Posterior cingulate gyrus (tissue), 11 donors: ENCODE data around the gene RAD51AP2.
"Not testable (repeated sequence)": the region's sequence is repeated elsewhere in the genome, so short reads cannot be mapped to it uniquely, and the experiment has no call there.

ENCODE experiments used
- DNase-seq, 10 donors: peaks; one replicate each; pipeline versions ENCODE4 v3.0.0 to v3.0.0-alpha.2; 2020 to 2021; ENCODE audit warnings: mixed read lengths in 3 of 10
- intact Hi-C: fragments of 100-400 bp; cut with DNase I; formaldehyde crosslinking; loops from one replicate; pipeline ENCODE4 v1.15.1; 2023

The RAD51AP2 gene

GRCh38 chr2:17538844-17539554 lies 20.8 kb upstream of the RAD51AP2 start:
- DNase-seq = peak in 9 of 10 donors; percentile 30 to 94 (median 51)
- intact Hi-C loops = no loop called here

GRCh38 chr2:17538022-17538843 lies 20.0 kb upstream of the RAD51AP2 start:
- intact Hi-C loops = no loop called here

GRCh38 chr2:17536416-17536815 lies 18.2 kb upstream of the RAD51AP2 start:
- no peak for DNase-seq
- intact Hi-C loops = no loop called here

More at GRCh38 chr2:17538022-17538843, 20.0 kb upstream of the RAD51AP2 start:
- DNase-seq = peak in 3 of 10 donors; percentile 67 to 75 (median 73)

GRCh38 chr2:17533546-17533945 lies 15.3 kb upstream of the RAD51AP2 start:
- intact Hi-C loops = no loop called here
- DNase-seq = no peak

GRCh38 chr2:17529771-17530170 lies 11.5 kb upstream of the RAD51AP2 start:
- DNase-seq = no peak
- intact Hi-C loops = no loop called here

- intact Hi-C loops = no loop called here
- no peak for DNase-seq
Measured at GRCh38 chr2:17522303-17522702, 4.1 kb upstream of the RAD51AP2 start.

GRCh38 chr2:17521621-17522020 lies 3.4 kb upstream of the RAD51AP2 start:
- DNase-seq = no peak
- intact Hi-C loops = no loop called here

GRCh38 chr2:17520761-17521160 lies 2.5 kb upstream of the RAD51AP2 start:
- DNase-seq = no peak
- intact Hi-C loops = no loop called here

- intact Hi-C loops = no loop called here
- no peak for DNase-seq
Measured at GRCh38 chr2:17519486-17519885, 1.2 kb upstream of the RAD51AP2 start.

GRCh38 chr2:17517481-17518211 lies 594 bp downstream of the RAD51AP2 start:
- intact Hi-C loops = no loop called here

GRCh38 chr2:17515652-17516051 lies 2.6 kb downstream of the RAD51AP2 start:
- DNase-seq = no peak
- intact Hi-C loops = no loop called here

More at GRCh38 chr2:17517481-17518211, 594 bp downstream of the RAD51AP2 start:
- no peak for DNase-seq

GRCh38 chr2:17506736-17507616 lies 11.3 kb downstream of the RAD51AP2 start:
- DNase-seq = no peak
- intact Hi-C loops = no loop called here

GRCh38 chr2:17497718-17498117 lies 20.5 kb downstream of the RAD51AP2 start:
- intact Hi-C loops = no loop called here
- no peak for DNase-seq

- intact Hi-C loops = no loop called here
- DNase-seq = no peak
Measured at GRCh38 chr2:17495590-17495989, 22.6 kb downstream of the RAD51AP2 start.

GRCh38 chr2:17490165-17490564 lies 28.1 kb downstream of the RAD51AP2 start:
- intact Hi-C loops, DNase-seq: not testable (repeated sequence)

GRCh38 chr2:17488610-17489009 lies 29.6 kb downstream of the RAD51AP2 start:
- DNase-seq, intact Hi-C loops: not testable (repeated sequence)

GRCh38 chr2:17483496-17483895 lies 34.7 kb downstream of the RAD51AP2 start:
- intact Hi-C loops = no loop called here
- no peak for DNase-seq

- DNase-seq = no peak
- intact Hi-C loops = no loop called here
Measured at GRCh38 chr2:17482651-17483050, 35.6 kb downstream of the RAD51AP2 start.

- intact Hi-C loops = no loop called here
- DNase-seq = no peak
Measured at GRCh38 chr2:17479875-17480274, 38.4 kb downstream of the RAD51AP2 start.

GRCh38 chr2:17476830-17477229 lies 41.4 kb downstream of the RAD51AP2 start:
- DNase-seq = no peak
- intact Hi-C loops = no loop called here
